NCI-H187 treated with DMSO at 0.1 percent for 48 hours (cell line): Measurements from ENCODE around the gene AKAP8L.
"Not testable (repeated sequence)": the region's sequence is repeated elsewhere in the genome, so short reads cannot be mapped to it uniquely, and the experiment has no call there.

Experiments
- DNase-seq: peaks from one replicate; lab custom pipeline; 2025; lab: John Stamatoyannopoulos, UW

Gene AKAP8L

DNA sequence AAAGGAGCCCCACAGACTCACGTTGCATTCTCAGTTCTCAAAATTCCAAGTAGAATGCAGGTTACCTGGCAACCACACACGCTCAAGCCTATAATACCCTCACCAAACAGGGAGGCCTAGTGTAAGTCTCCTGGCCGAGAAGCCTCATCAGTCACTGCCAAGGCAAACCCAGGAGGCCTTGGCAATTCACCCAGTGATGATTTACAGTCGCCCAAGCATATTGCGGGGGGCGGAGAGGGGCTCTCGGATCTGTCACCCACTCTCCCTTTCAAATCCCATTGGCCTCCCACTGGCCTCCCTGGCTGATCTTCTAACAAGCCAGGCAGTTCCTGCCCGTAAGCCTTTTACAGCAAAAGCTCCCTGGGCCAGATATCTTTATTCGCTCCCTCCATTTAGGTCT lies 1.1 kb downstream of the AKAP8L start:
- no peak for DNase-seq

DNA sequence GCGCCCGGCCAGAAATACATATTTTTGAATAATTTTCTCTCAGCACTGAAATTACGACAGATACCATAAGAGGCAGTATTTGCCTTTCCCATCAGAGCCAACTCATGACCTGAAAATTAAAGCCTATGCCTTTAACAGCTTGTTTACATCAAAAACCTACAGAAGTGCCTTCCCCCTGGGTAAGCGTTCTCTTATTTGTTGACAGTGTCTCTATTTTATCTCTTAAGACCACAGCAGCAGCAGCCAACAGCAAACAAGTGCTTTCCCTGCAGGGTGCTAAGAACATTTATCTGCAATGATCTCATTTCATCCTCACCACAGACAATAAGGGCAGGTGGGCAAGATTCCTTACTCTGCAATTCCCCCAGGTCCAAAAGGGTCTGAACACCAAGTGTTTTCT lies 6.0 kb downstream of the AKAP8L start:
- DNase-seq, result no peak

DNA sequence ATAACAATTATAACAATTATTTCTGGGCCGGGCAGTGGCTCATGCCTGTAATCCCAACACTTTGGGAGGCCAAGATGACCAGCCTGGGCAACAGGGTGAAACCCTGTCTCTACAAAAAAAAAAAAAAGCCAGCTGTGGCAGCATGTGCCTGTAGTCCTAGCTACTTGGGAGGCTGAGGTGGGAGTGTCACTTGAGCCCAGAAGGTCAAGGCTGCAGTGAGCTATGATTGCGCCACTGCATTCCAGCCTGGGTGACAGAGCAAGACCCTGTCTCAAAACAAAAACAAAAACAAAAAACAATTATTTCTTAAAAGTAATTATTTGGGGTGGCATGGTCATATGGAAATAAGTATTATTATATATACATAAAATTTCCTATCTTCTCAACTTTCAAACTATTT lies 7.4 kb downstream of the AKAP8L start:
- not testable (repeated sequence) for DNase-seq

DNA sequence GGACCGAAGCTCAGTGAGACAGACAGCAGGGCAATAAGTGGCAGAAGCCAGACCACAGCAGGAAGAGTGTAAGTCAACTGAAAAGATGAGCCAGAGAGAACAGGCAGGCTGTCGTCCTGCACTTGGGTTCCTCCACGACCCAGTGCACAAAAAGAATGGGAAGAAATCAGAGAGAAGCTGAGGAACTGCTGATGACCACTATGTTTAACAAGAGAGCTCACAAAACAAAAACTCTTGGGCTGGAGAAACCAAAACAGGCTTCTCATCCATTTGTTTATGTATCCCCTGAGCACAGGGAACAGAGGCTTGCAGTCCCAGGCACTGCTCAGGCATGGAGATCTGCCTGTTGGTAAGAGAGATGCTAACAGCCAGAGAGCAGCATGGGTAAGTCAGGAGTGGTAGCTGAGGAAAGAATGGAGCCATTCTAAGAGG lies 14.0 kb downstream of the AKAP8L start:
- no peak for DNase-seq

DNA sequence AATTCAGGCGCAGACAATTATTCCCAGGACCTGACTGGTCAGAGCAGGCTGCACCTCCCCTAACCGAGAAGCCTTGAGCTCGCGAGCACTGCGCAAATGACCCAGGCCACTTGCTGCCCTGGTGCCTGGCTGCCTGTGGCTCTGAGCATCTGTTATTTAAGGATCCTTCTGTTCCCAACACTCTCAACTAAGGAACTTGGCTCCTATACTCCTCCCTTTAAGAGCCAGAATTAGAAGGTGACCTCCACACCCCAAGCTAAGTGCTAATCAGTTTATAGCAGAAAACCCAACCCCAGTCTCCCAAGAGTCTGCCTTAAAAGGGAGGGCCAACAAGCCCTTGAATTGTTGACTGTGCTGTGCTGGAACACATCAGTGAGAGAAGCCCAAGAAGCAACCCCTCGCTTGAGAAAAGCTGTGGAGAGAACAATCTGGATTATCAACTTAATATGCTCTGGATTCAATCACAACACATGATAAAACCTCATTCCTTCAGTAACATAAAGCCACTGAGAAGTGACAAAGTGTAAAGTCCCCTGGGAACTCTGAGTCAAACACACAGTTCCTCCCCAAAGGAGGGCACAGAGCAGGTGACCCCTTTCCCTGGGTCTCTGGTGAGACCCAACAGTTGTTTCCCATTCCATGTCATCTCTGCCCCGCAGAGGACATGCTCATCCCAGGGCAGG lies 14.6 kb downstream of the AKAP8L start:
- DNase-seq, result no peak

DNA sequence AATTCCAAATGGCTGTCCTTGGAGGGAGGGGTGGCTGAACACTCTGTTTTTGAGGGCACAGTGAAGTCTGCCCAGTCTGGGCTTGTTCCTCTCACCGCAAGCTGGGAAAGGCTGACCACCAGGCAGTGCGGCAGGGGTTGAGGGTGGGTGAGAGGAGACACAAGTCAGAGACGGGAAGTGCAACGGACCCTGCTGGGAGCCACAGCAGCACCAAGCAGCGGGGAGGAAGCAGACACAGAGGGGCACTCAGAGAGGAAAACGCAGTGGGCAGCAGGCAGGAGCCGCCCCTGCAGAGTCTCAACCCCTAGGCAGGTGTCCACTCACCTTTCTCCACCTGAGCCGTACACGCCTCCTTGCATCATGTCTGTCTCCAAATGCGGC lies 15.6 kb downstream of the AKAP8L start:
- DNase-seq, result no peak

DNA sequence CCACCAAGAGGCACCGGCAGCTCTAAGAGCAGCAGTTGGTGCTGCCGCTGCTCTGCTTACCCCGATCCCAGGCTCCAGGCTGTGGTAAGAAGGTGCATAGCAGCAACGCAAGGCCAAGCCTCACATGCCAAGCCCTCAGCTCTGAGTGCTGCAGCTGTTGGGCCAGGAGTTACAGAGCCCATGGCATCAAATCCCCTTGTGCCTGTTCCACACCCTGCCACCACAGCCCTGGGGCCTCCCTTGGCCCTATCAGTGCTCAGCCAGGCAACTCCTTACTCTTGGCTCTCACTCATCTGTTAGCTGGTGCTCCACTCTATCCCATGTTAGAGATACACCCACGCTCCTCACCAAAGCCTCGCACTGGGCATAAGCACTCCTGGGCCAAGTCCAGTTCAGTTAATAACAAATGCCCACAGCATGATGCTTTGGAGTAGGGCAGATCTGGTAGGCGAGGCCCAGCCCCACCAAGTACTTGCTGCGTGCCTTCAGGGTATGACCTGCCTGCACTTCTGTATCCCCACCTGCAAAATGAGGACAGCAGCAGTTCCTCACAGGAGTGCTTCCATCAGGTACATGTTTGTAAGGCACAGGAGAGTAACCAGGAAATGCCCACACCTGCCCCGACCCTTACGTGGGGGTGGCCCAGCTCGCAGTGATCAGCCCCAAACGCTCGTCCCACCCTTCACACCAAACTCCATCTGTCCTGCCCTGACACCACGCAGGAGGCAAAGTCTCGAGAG lies 16.2 kb downstream of the AKAP8L start:
- DNase-seq, result no peak

DNA sequence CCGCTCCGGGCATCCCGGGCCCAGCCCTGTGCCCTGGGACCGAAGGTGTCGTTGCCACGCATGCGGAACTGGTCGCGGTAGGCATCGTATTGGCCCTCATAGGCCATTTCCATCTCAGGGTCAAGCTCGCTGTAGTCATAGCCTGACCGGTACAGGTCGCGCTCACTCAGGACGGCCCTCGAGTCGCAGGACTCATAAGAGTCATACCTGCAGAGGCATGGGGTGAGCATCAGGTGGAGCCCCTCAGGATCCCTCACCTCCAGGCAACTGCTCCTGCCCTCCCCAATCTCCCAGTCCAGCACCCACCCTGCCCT lies 17.4 kb downstream of the AKAP8L start:
- no peak for DNase-seq

DNA sequence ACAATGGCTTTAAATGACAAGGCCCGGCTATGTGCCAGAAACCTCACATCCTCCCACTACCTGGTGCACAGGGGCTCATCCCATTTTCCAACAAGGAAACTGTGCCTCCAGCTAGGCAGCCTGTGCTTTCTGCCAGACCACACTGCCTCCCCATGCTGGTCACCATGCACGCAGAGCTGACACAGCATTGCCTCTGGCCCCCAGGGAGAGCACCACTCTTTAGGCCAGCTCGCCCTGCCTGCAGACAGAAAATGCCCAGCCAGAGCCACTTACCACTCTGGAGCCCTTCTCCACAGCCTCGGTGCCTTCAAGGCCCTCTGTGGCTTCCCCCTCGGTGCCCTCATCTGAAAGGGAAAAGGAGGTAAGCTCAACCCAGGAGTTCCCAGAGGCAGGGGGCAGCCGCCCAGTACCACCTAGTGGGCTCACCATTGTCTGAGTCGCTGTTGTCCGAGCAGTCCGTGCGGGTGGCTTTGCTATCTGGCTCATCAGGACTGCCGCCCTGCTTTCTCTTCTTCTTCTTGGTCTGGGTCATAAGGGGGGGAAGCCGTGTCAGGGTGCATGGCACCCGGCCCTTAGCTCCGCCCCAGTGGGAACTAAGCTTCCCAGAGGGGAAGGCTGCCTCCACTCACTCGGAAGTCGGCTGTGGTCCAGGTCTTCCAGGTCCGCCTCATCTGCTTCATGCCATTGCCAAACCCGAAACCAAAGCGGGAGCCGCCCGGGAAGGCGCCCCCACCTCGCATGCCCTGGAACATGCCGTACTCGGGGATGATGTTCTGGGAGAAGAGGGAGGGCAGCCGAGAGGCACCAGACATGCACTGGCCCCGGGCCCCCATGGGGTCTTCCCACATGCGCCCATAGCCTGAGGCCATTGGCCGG lies 18.0 kb downstream of the AKAP8L start:
- no peak for DNase-seq

DNA sequence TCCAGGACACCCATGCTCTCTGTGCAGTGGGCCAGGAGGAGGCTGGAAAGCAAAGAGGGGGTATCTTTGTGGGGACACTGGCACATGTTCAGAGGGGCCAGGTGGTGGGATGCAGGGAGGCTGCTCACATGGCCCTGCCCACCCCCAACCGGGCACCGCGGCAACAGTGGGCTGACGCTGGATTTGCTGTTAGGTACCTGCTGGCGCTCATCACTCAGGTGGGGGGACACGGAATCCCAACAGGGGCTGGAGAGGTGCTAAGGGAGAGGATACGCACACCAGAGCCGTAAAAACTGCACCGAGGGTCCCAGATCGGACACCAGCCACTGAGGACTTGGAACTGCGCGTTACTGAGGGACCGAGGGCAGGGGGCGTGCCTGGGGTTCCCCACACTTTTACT lies 19.2 kb downstream of the AKAP8L start:
- no peak for DNase-seq

DNA sequence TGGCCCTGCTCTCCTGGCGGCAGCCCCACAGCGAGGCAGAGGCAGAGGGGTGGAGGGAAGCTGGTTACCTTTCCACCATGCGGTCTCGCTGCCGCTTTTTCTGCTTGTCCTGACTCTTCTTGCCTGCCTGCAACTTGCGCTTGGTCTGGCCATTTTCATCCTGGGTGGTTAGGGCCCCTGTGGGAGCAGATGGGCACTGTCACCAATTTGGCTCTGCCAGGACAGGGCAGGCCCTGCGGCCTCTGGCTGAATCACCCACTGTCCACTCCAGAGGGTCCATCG lies 19.6 kb downstream of the AKAP8L start:
- DNase-seq, result no peak

DNA sequence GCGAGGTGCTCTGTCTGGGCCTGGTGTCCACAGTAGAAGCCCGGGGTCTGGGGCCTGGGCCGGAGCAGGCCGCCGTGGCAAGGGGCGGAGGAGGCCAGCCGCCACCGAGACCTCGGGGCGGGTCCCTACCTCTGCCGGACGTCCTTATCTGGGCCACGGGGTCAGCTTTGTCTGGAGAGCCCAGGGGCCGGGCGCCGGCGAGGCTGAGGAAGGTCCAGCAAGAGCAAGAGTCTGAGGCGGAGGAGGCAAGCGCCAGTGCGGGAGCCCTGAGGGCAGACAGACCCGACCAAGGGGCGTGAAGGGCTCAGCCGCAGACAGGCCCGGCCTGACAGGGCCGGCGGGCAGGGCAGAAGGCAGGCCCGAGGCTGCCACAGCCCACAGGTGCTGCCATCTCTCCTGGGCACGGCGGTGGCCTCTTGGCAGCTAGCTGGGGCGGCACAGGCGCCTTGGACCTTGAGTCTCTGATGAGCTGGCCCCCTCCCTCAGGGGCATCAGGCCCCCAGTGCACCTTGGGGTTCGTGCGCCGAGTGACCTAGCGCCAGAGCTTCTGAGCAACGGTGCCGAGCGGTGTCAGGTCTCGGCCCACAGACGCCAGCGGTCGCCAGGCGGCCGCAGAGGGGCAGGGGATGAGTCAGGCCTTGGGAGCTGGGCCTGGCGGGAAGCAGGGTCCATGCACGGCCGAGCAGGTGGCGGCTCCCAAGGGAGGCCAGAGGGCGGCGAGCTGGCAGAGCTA lies 20.1 kb downstream of the AKAP8L start:
- no peak for DNase-seq

DNA sequence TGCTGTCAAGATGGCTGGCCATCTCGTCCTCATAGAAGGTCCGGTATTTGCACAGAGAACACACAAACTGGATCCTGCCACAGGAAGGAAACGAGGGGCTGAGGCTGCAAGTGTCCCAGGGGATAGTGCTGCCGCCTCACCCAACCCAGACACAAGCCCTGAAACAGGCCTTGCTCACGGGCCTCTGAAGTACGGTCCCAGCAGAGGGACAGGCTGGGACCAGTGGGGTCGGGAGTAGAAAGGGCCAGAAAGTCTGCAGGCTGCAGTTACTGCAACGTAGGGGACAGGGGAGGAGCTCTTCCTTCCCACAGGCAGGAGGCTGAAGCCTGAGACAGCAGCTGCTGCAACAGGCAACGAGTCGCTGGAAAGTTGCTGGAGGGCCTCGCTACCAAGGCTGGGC lies 21.0 kb downstream of the AKAP8L start:
- DNase-seq, result no peak

DNA sequence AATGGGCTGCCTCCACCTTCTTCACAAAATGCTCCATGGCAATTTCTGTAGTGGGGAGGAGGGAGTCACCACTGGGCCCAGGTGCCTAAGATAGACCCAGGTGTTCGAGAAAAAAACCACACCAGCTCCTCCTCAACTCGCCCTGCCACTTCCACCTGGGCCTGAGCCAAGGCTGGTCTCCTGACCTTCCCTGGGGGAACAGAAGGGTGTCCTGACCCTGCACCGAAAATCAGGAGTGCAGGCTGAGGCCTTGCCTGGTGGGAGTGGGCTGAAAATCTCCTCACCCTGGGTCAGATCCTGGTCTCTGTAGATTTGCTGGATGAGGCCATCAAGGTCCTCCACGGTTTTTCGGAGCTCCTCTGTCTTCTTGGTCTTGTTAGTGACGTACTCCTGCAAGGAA lies 21.6 kb downstream of the AKAP8L start:
- no peak for DNase-seq

DNA sequence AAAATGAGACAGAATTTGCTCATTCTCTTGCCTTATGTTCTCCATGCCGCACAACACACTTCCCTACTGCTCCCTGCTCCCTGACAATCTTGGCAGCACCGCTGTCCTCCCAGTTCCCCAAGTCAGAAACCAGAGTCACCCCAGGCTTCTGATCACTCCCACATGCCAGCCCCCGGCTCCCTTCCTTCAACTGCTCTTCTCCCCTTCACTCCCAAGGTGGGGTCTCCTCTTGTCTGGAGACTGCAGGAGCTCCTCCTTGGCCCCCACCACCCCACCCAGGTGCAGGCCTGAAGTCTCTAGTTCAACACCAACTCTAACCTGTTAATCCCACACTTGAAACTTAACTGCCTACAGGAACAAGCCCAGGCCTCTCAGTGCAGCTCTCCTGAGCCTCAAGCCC lies 22.4 kb downstream of the AKAP8L start:
- DNase-seq, result no peak

DNA sequence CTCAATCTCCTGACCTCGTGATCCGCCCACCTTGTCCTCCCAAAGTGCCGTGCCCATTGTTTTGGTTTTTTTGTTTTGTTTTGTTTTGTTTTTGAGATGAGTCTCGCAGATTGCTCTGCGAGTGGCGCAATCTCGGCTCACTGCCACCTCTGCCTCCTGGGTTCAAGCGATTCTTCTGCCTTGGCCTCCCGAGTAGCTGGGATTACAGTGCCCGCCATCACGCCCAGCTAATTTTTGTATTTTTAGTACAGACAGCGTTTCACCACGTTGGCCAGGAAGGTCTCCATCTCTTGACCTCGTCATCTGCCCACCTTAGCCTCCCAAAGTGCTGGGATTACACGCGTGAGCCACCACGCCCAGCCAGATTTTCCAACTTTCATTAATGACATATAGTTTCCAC lies 23.5 kb downstream of the AKAP8L start:
- not testable (repeated sequence) for DNase-seq

DNA sequence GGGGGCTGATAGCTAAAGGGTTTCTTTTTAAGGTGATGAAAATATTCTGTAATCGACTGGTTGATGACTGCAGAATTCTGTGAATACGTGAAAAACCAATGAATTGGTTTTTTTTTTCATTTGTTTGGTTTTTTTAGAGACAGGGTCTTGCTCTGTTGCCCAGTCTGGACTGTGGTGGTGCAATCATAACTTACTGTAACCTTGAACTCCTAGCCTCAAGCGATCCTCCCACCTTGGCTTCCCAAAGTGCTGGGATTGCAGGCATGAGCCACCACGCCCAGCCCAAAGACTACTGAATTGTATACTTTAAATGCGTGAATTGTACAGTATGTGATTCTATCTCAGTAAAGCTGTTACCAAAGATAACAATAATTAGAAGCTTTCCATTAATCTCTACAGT lies 24.4 kb downstream of the AKAP8L start:
- no peak for DNase-seq

DNA sequence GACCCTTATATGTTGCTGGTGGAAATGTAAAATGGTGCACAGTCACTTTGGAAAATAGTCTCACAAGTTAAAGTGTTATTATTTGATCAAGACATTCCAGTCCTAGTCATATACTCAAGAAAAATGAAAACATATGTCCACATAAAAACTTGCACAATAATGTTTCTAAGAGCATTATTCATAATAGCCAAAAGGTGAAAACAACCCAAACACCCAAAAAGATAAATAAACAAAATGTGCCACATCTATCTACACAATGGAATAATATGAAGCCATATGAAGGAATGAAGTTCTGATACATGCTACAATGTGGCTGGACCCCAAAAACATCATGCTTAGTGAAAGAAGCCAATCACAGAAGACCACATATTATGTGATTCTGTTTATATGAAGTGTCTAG lies 24.8 kb downstream of the AKAP8L start:
- no peak for DNase-seq

DNA sequence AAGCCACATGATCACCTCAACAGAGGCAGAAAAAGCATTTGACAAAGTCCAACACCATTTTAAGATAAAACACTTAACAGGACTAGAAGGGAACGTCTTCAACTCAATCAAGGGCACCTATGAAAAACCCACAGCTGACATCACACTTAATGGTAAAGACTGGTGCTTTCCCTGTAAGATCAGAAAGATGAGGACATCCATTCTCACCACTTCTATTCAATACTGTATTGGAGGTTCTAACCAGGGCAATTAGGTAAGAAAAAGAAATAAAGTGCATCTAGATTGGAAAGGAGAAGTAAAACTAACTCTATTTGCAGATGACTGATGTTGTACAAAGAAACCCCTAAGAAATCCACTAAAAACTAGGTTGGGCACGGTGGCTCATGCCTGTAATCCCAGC lies 28.0 kb downstream of the AKAP8L start:
- no peak for DNase-seq

DNA sequence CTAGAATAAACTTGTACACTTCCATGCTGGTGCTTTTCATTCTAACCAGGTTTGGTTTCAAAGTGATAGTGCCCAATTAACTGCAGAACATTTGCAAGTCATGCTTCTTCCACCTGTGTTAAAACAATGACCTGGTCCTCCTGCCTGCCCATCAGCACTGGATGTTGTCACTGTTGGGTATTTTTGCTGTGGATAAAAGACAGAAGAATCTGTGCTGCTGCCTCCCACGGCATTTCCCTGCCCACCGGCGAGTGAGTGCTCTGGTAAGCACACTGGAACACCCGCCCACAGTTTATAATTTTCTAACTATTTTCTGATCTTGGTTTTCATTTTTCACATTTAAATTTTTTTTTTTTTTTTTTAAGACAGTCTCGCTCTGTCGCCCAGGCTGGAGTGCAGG lies 36.9 kb downstream of the AKAP8L start:
- no peak for DNase-seq

DNA sequence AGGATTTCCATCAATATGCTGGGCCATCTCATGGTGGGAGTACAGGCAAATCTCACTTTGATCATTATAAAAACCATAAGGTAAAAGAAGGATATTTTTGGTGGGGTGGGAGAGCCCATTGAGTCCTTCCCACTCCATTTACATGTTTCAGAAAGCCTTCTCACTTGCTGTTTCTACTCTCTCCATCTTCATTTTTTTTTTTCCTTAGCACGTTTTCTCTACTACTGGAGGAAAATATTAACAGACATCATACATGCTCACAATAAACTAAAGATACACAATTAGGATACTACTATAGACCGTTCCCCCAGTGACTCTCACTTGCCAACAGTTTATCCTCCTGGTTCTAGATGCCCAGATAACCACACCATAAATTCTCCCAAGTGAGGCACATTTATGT lies 37.4 kb downstream of the AKAP8L start:
- DNase-seq, result no peak

DNA sequence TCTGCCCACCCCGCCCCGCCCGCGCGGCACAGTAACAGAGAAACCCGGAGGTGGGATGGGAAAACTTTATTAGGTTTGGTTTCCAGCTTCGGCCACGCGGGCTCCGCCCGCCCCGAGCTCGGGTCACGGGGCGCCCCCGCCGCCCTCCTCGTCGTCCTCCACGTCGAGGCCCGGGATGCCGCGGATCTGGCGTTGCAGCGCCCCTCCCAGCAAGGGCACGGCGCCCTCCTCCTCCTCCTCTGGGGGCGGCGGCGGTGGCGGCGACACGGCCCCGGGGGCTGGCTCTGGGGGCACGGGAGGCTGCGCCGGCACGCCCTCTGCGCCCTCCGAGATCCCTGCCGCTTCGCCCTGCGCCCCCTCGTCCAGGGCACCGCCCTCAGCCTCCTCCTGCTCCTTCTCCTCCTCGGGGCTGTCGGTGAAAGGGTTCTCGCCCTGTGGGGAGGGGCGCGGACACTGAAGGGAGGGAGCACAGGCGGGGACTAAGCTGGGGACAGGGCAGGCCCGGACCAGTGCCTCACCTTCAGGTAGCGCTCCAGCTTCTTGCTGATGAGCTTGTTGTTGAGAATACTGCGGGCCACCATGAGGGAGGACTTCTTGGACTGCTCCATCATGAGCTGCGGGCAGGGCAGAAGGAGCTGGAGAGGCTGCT lies 38.7 kb downstream of the AKAP8L start:
- DNase-seq, result no peak
